Erythroblast (primary cell): ENCODE measurements around the gene CDK8.

Source experiments
- GATA1 ChIP-seq: IDR thresholded peaks from 2 replicates; pipeline ENCODE4 v1.6.1; 2011; ENCODE audit warnings: low read depth, mild to moderate bottlenecking, control low read depth, low read length, moderate library complexity
- POLR2A ChIP-seq: IDR thresholded peaks from 2 replicates; pipeline ENCODE4 v1.6.1; 2011; ENCODE audit warnings: mild to moderate bottlenecking, low read length

DNA sequence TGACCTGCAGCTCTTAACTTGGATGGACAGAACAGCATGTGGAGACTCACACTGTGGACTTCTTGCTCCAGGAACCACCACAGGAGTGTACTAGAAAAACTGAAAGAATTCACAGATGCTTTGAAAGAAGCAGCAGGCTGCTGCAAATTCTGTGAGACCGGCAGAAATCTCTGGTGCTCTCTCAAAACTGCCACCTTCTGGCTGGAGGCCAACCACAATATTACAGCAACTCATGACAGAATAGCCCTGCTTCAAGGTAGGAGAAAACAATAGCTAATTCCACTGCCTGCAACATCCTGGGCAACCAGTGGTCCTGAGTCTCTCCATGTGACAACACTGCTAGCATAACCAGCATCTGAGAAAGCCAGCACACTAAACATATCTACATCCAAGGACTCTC lies 26.9 kb downstream of the CDK8 start:
- TF ChIP-seq POLR2A (no peak), GATA1 (no peak)
